Trophoblast cell (in vitro differentiated cells and primary cell): ENCODE results near the gene CFAP20DC.
"Not testable (repeated sequence)": the region's sequence is repeated elsewhere in the genome, so short reads cannot be mapped to it uniquely, and the experiment has no call there.

Source experiments
- DNase-seq, 2 donors: peaks; one replicate each; pipeline ENCODE4 v3.0.0-alpha.2; 2016
- H2AFZ ChIP-seq: 2 replicates; pipeline ENCODE4 v1.6.1; 2013; ENCODE audit warnings: low read length, moderate library complexity, mild to moderate bottlenecking; ENCODE audit not compliant: insufficient read depth, poor library complexity
- H2AK5ac ChIP-seq: 2 replicates; pipeline ENCODE4 v1.6.1; 2013; ENCODE audit warnings: mild to moderate bottlenecking, low read length
- H2BK120ac ChIP-seq: 2 replicates; pipeline ENCODE4 v1.6.1; 2013; ENCODE audit warnings: low read length, mild to moderate bottlenecking, moderate library complexity; ENCODE audit not compliant: insufficient read depth, poor library complexity
- H2BK12ac ChIP-seq: 2 replicates; pipeline ENCODE4 v1.6.1; 2013; ENCODE audit warnings: mild to moderate bottlenecking, low read length, moderate library complexity
- H2BK5ac ChIP-seq: 2 replicates; pipeline ENCODE4 v1.6.1; 2013; ENCODE audit warnings: low read length, low read depth, moderate library complexity, mild to moderate bottlenecking; ENCODE audit not compliant: poor library complexity
- H3K14ac ChIP-seq: 2 replicates; pipeline ENCODE4 v1.6.1; 2013; ENCODE audit warnings: mild to moderate bottlenecking, low read length
- H3K18ac ChIP-seq: 2 replicates; pipeline ENCODE4 v1.6.1; 2013; ENCODE audit warnings: mild to moderate bottlenecking, low read length
- H3K23ac ChIP-seq: 2 replicates; pipeline ENCODE4 v1.6.1; 2013; ENCODE audit warnings: low read length
- H3K27ac ChIP-seq: 2 replicates; pipeline ENCODE4 v1.5.1; 2013; ENCODE audit warnings: low read depth, mild to moderate bottlenecking, inconsistent platforms, low read length, moderate library complexity
- H3K27me3 ChIP-seq: 2 replicates; pipeline ENCODE4 v1.6.1; 2013; ENCODE audit warnings: inconsistent platforms, mild to moderate bottlenecking, low read length, moderate library complexity; ENCODE audit not compliant: insufficient read depth
- H3K36me3 ChIP-seq, 2 experiments: 1 replicate in 1 of 2; 2 replicates in 1 of 2; pipeline ENCODE4 v1.6.1; 2013; ENCODE audit warnings: low read length in 2 of 2, mild to moderate bottlenecking in 2 of 2, moderate library complexity in 1 of 2; ENCODE audit not compliant: insufficient read depth in 2 of 2, control insufficient read depth in 1 of 2
- H3K4ac ChIP-seq: 2 replicates; pipeline ENCODE4 v1.6.1; 2013; ENCODE audit warnings: low read depth, mild to moderate bottlenecking, low read length, moderate library complexity
- H3K4me1 ChIP-seq, 2 experiments: 1 replicate in 1 of 2; 2 replicates in 1 of 2; pipeline ENCODE4 v1.6.1; 2013; ENCODE audit warnings: low read length in 2 of 2, mild to moderate bottlenecking in 2 of 2, moderate library complexity in 1 of 2; ENCODE audit not compliant: insufficient read depth in 2 of 2, control insufficient read depth in 1 of 2
- H3K4me2 ChIP-seq: 2 replicates; pipeline ENCODE4 v1.6.1; 2013; ENCODE audit warnings: inconsistent platforms, mild to moderate bottlenecking, low read length, moderate library complexity
- H3K4me3 ChIP-seq: 2 replicates; pipeline ENCODE4 v1.5.1; 2013; ENCODE audit warnings: mild to moderate bottlenecking, low read depth, low read length, inconsistent platforms
- H3K79me1 ChIP-seq: one replicate; pipeline ENCODE4 v1.6.1; 2013; ENCODE audit warnings: low read length
- H3K79me2 ChIP-seq: 2 replicates; pipeline ENCODE4 v1.6.1; 2013; ENCODE audit warnings: low read length, mild to moderate bottlenecking; ENCODE audit not compliant: control insufficient read depth, insufficient read depth, poor library complexity
- H3K9ac ChIP-seq: 2 replicates; pipeline ENCODE4 v1.6.1; 2013; ENCODE audit warnings: mild to moderate bottlenecking, low read length
- H3K9me3 ChIP-seq: 2 replicates; pipeline ENCODE4 v1.6.1; 2013; ENCODE audit warnings: low read depth, mild to moderate bottlenecking, control low read depth, inconsistent platforms, low read length; ENCODE audit not compliant: insufficient read depth
- H4K12ac ChIP-seq: 2 replicates; pipeline ENCODE4 v1.6.1; 2013; ENCODE audit warnings: low read depth, mild to moderate bottlenecking, low read length, moderate library complexity
- H4K8ac ChIP-seq: 2 replicates; pipeline ENCODE4 v1.6.1; 2013; ENCODE audit warnings: low read depth, mild to moderate bottlenecking, low read length, moderate library complexity
- H4K91ac ChIP-seq: one replicate; pipeline ENCODE4 v1.6.1; 2013; ENCODE audit warnings: low read depth, mild to moderate bottlenecking, low read length, moderate library complexity
- WGBS: extraction: QIAGEN DNeasy Blood & Tissue Kit; methylation state at CpG from one replicate; pipeline ENCODE4 v1.1.7; 2013; ENCODE audit warnings: missing lambda C conversion rate; ENCODE audit not compliant: insufficient read length, insufficient coverage; ENCODE audit errors: extremely low coverage; 5-methylcytosine and 5-hydroxymethylcytosine counted together

The CFAP20DC gene

GRCh38 chr3:58973796-58974195 lies 76.0 kb downstream of the CFAP20DC start:
- Histone ChIP-seq H3K9me3 (no peaks in the 10 kb centered on the region), H3K27me3 (no peaks in the 10 kb centered on the region), H3K23ac (no peak overlapping the region), H4K12ac (no peak overlapping the region), H3K4ac (no peak overlapping the region), H2BK5ac (no peak overlapping the region), H4K91ac (no peak overlapping the region), H3K9ac (no peak overlapping the region), H2AK5ac (no peak overlapping the region), H3K4me1 (no peaks in the 10 kb centered on the region), H3K18ac (no peak overlapping the region), H3K79me2 (no peaks in the 10 kb centered on the region), H3K79me1 (no peaks in the 10 kb centered on the region), H3K4me2 (no peak overlapping the region), H2BK120ac (no peak overlapping the region), H2BK12ac (no peak overlapping the region), H3K36me3 (no peaks in the 10 kb centered on the region), H3K27ac (no peak overlapping the region), H2AFZ (no peak overlapping the region), H3K4me3 (no peak overlapping the region), H4K8ac (no peak overlapping the region), H3K14ac (no peak overlapping the region)
- peak; percentile 18 to 36 for DNase-seq
- no CpG with 5 or more reads among the region's 3 CpGs for WGBS

GRCh38 chr3:58967866-58968265 lies 82.0 kb downstream of the CFAP20DC start:
- not testable (repeated sequence) for H3K4me1 ChIP-seq, H2BK5ac ChIP-seq

GRCh38 chr3:58965865-58966264 lies 84.0 kb downstream of the CFAP20DC start:
- no peak overlapping the region for H2BK5ac ChIP-seq
- no peaks in the 10 kb centered on the region for H3K4me1 ChIP-seq
- H3K36me3 ChIP-seq = no peaks in the 10 kb centered on the region
- H3K23ac ChIP-seq = no peak overlapping the region
- H3K9me3 ChIP-seq = no peaks in the 10 kb centered on the region
- no peak overlapping the region for H4K12ac ChIP-seq
- DNase-seq = no peak
- no peak overlapping the region for H2AK5ac ChIP-seq
- H2AFZ ChIP-seq = no peak overlapping the region
- no peak overlapping the region for H3K14ac ChIP-seq
- H4K91ac ChIP-seq = no peak overlapping the region
- H3K18ac ChIP-seq = no peak overlapping the region
- H3K79me1 ChIP-seq = no peaks in the 10 kb centered on the region
- no peak overlapping the region for H3K4ac ChIP-seq
- H3K79me2 ChIP-seq = no peaks in the 10 kb centered on the region
- H2BK12ac ChIP-seq = no peak overlapping the region
- H3K4me2 ChIP-seq = no peak overlapping the region
- no peaks in the 10 kb centered on the region for H3K27me3 ChIP-seq
- no CpG with 5 or more reads among the region's 2 CpGs for WGBS
- H3K9ac ChIP-seq = no peak overlapping the region
- no peak overlapping the region for H3K27ac ChIP-seq
- H3K4me3 ChIP-seq = no peak overlapping the region
- H4K8ac ChIP-seq = no peak overlapping the region
- no peak overlapping the region for H2BK120ac ChIP-seq

More at GRCh38 chr3:58967866-58968265, 82.0 kb downstream of the CFAP20DC start:
- not testable (repeated sequence) for H2AFZ ChIP-seq, H3K9me3 ChIP-seq, H4K8ac ChIP-seq, H3K36me3 ChIP-seq, H2AK5ac ChIP-seq, H3K14ac ChIP-seq, H4K91ac ChIP-seq, H3K27me3 ChIP-seq, H3K79me2 ChIP-seq, H3K4me3 ChIP-seq, DNase-seq, H3K4me2 ChIP-seq, H4K12ac ChIP-seq, H3K9ac ChIP-seq, H3K79me1 ChIP-seq, H2BK120ac ChIP-seq, H3K23ac ChIP-seq, H3K27ac ChIP-seq, H2BK12ac ChIP-seq, H3K18ac ChIP-seq, H3K4ac ChIP-seq
- no CpG with 5 or more reads among the region's 1 CpG for WGBS

GRCh38 chr3:58963928-58964503 lies 85.8 kb downstream of the CFAP20DC start:
- DNase-seq = no peak
- no peak overlapping the region for H3K4ac ChIP-seq
- no peak overlapping the region for H3K9ac ChIP-seq
- H4K91ac ChIP-seq = no peak overlapping the region
- H4K12ac ChIP-seq = no peak overlapping the region
- no CpG with 5 or more reads among the region's 2 CpGs for WGBS
- H3K4me1 ChIP-seq = no peaks in the 10 kb centered on the region
- H2BK12ac ChIP-seq = no peak overlapping the region
- H3K9me3 ChIP-seq = no peaks in the 10 kb centered on the region
- no peaks in the 10 kb centered on the region for H3K79me2 ChIP-seq
- no peak overlapping the region for H3K27ac ChIP-seq
- no peak overlapping the region for H3K14ac ChIP-seq
- no peaks in the 10 kb centered on the region for H3K36me3 ChIP-seq
- no peak overlapping the region for H4K8ac ChIP-seq
- H3K23ac ChIP-seq = no peak overlapping the region
- H2BK5ac ChIP-seq = no peak overlapping the region
- H2AFZ ChIP-seq = no peak overlapping the region
- H2AK5ac ChIP-seq = no peak overlapping the region
- no peak overlapping the region for H3K4me2 ChIP-seq
- no peaks in the 10 kb centered on the region for H3K79me1 ChIP-seq
- H3K18ac ChIP-seq = no peak overlapping the region
- no peak overlapping the region for H2BK120ac ChIP-seq
- no peaks in the 10 kb centered on the region for H3K27me3 ChIP-seq
- H3K4me3 ChIP-seq = no peak overlapping the region
